Measurements from ENCODE around the gene TXNRD1. TPM values are rescaled to one million over a fixed set of nuclear protein-coding genes. Genes with fewer than 3 reads are reported as not detected.

Gene TXNRD1
- total RNA-seq, 1 experiment from 2014 or later, result 327 TPM

- Histone ChIP-seq H3K27ac (ENCODE audit: low read depth, low read length) (no peak overlapping the region), H3K9me2 (ENCODE audit: insufficient read depth) (no peaks in the 10 kb centered on the region), H3K4me1 (ENCODE audit: control insufficient read depth in 1 of 2, insufficient read depth in 2 of 2, low read length in 2 of 2) (peaks cover 0 to 14% of the 10 kb centered on the region in 2 experiments; a peak in 1 of 4 replicates), H3K9ac (ENCODE audit: low read length) (no peak overlapping the region), H3K79me2 (ENCODE audit: insufficient read depth, low read length) (no peaks in the 10 kb centered on the region), H4K20me1 (ENCODE audit: insufficient read depth) (no peaks in the 10 kb centered on the region), H3K9me3 (ENCODE audit: control insufficient read depth in 1 of 2, insufficient read depth in 1 of 2, low read depth in 1 of 2, low read length in 2 of 2) (no peaks in the 10 kb centered on the region), H2AFZ (ENCODE audit: low read depth, low read length, poor library complexity, severe bottlenecking) (no peak overlapping the region), H3K4me3 (replicated peaks in 1 of 2; ENCODE audit: low read depth in 1 of 2, low read length in 2 of 2) (no peak overlapping the region), H3K27me3 (ENCODE audit: insufficient read depth, low read length) (no peaks in the 10 kb centered on the region), H3K4me2 (ENCODE audit: low read length) (no peak overlapping the region), H3K36me3 (ENCODE audit: control insufficient read depth in 1 of 2, insufficient read depth in 2 of 2, low read length in 2 of 2) (no peaks in the 10 kb centered on the region)
- ChIA-PET RAD21 (ENCODE audit: low non-redundant PET in 1 of 2, low total read pairs in 2 of 2, uncharacterized antibody in 2 of 2, unreplicated experiment in 2 of 2) (no interaction called here), POLR2A (no interaction called here), CTCF (no interaction called here)
- intact Hi-C loops (cut with micrococcal nuclease), result loop anchor here (10.0 kb wide), 2 partner anchors 219 to 999 kb away; no protein-coding TSS in a partner anchor
- ATAC-seq, result no peak
- no TSS peak for BruUV-seq (replicated peaks)
- DNase-seq (ENCODE audit: low read depth, low spot score), result no peak
- TF ChIP-seq ZFX (IDR thresholded peaks at IDR 0.05) (no peak), CEBPB (IDR thresholded peaks at IDR 0.05; ENCODE audit: low read depth) (no peak), CBX3 (IDR thresholded peaks at IDR 0.05; ENCODE audit: low read depth) (no peak), EZH2 (IDR thresholded peaks at IDR 0.05) (no peak), ATF3 (IDR thresholded peaks at IDR 0.05) (no peak), POLR2AphosphoS5 (IDR thresholded peaks at IDR 0.05; ENCODE audit: low read depth, low read length) (no peak), REST (IDR thresholded peaks at IDR 0.05; ENCODE audit: low read depth) (no peak), RAD21 (IDR thresholded peaks at IDR 0.05; ENCODE audit: low read depth) (no peak), ZBTB33 (IDR thresholded peaks at IDR 0.05; ENCODE audit: extremely low read depth, insufficient replicate concordance, low read length) (no peak), SIN3A (IDR thresholded peaks at IDR 0.05; ENCODE audit: low read depth) (no peak), FOSL1 (IDR thresholded peaks at IDR 0.05; ENCODE audit: low read depth) (no peak), ZNF274 (IDR thresholded peaks at IDR 0.05; ENCODE audit: low read depth, low read length) (no peak), POLR2A (IDR thresholded peaks at IDR 0.05; ENCODE audit: borderline replicate concordance, extremely low read depth, insufficient read depth, insufficient read length) (no peak), MAX (IDR thresholded peaks at IDR 0.05) (no peak), SP1 (IDR thresholded peaks at IDR 0.05; ENCODE audit: low read depth) (no peak), YY1 (IDR thresholded peaks at IDR 0.05; ENCODE audit: extremely low read depth, insufficient replicate concordance, low read depth, low read length) (no peak), JUND (IDR thresholded peaks at IDR 0.05) (no peak), SRF (IDR thresholded peaks at IDR 0.05; ENCODE audit: low read depth) (no peak), EGR1 (IDR thresholded peaks at IDR 0.05; ENCODE audit: low read depth) (no peak)
These were observed 169.9 kb downstream of the TXNRD1 start for GRCh38 chr12:104385510-104385909.
